GM12891 (cell line): ENCODE measurements around the gene CAMKV.

Source experiments
- PAX5 ChIP-seq: IDR thresholded peaks from 2 replicates; pipeline ENCODE4 v1.6.1; 2011; ENCODE audit warnings: low read length, moderate library complexity, mild to moderate bottlenecking; ENCODE audit not compliant: insufficient read depth, severe bottlenecking
- POLR2AphosphoS5 ChIP-seq: IDR thresholded peaks from 2 replicates; pipeline ENCODE4 v1.6.1; 2011; ENCODE audit warnings: low read depth, low read length, control low read depth
- TAF1 ChIP-seq: IDR thresholded peaks from 2 replicates; pipeline ENCODE4 v1.6.1; 2011; ENCODE audit warnings: low read depth, low read length, control low read depth

DNA sequence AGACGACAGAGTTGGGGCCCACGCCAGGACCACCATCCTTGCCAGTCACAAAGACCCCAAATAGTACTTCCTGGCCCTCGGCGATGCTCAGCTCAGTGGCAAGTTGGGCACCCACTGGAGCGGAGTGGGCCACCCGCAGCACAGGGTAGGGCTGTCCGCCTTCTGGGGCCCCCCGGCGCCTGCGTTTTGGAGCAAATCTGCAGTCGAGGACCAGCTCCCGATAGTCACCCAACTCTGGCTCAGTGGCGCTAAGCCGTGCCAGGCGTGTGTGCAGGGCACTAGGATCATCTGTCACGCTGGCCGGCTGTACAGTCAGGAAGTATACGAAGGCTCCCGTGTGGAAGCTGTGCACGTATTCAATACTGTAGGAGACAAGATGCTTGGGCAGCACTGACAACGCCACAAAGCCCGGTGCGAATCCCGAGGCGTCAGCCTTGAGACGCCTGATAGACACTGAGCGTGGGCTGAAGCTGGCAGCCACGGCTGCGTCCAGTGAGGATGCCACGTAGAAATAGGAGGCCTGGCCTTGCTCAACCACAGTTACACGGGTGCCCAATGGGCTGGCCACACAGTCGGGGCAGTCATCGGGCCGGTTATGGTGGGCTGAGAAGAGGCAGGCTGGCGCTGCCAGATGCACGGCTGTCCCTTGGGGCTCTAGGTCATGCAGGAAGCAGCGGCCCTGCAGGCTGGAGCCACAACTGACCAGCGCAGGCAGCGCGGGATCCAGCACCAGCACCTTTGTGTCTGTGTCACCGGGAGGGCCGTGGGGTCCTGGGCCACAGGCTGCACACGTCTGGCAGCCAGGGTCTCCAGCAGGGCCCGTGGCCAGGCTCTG lies 33.0 kb upstream of the CAMKV start:
- TF ChIP-seq POLR2AphosphoS5 (no peak), PAX5 (no peak), TAF1 (no peak)
